NT2/D1 (cell line): ENCODE data around the gene IFNG-AS1.

ENCODE experiments used
- DNase-seq: peaks from one replicate; pipeline ENCODE4 v3.0.0-alpha.2; 2011; ENCODE audit warnings: low read depth, low spot score
- H3K27me3 ChIP-seq: 2 replicates; pipeline ENCODE4 v1.6.0; 2011; ENCODE audit warnings: mild to moderate bottlenecking; ENCODE audit not compliant: insufficient read length, insufficient read depth
- H3K36me3 ChIP-seq: 2 replicates; pipeline ENCODE4 v1.6.1; 2011; ENCODE audit warnings: mild to moderate bottlenecking, low read length, mixed read lengths; ENCODE audit not compliant: insufficient read depth, insufficient read length
- H3K4me1 ChIP-seq: 2 replicates; pipeline ENCODE4 v1.5.1; 2011; ENCODE audit not compliant: insufficient read depth, insufficient read length
- H3K4me3 ChIP-seq: 2 replicates; pipeline ENCODE4 v1.5.1; 2011; ENCODE audit warnings: low read depth; ENCODE audit not compliant: insufficient read length
- H3K9ac ChIP-seq: 2 replicates; pipeline ENCODE4 v1.6.0; 2011; ENCODE audit warnings: low read depth; ENCODE audit not compliant: insufficient read length
- H3K9me3 ChIP-seq: 2 replicates; pipeline ENCODE4 v1.5.1; 2011; ENCODE audit warnings: mild to moderate bottlenecking, low read length; ENCODE audit not compliant: insufficient read depth
- SUZ12 ChIP-seq: IDR thresholded peaks from 2 replicates; pipeline ENCODE4 v1.6.1; 2011; ENCODE audit not compliant: insufficient read length, insufficient read depth; ENCODE audit errors: extremely low read depth
- YY1 ChIP-seq: IDR thresholded peaks from 2 replicates; pipeline ENCODE4 v1.6.1; 2011; ENCODE audit not compliant: insufficient read length, insufficient read depth
- ZNF274 ChIP-seq: IDR thresholded peaks from 2 replicates; pipeline ENCODE4 v1.6.1; 2011; ENCODE audit warnings: mild to moderate bottlenecking, low read depth, low read length

Gene IFNG-AS1

DNA sequence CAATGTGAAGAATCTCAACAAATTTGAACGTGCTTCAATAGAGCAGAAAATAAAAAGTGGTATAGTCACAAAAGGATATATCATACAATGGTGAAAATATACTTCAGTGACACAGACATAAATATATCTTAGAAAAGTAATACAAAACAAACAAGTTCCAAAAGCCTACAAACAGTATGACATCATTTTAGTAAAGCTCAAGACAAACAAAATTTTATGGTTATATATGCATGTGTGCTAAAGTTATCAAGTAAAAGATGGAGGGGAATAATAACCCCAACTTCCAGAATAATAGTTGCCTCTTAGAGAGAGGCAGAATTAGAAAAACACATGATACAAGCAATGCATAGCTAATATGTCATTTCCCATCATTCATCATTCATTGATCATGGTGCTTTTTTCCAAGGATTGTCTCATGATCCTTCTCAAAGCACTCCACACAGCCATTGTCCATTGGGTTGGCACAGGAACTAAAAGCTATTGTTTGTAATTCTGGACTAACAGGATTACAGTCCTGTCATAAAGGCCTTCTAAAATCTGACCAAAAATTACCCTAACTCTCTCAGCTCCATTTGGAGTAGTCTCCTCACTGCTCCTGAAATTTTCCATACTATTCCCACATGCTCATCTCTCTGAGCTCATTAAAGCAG is 59.5 kb downstream of the IFNG-AS1 start:
- no peaks in the 10 kb centered on the region for H3K9me3 ChIP-seq
- no peak overlapping the region for H3K9ac ChIP-seq
- H3K27me3 ChIP-seq, result no peaks in the 10 kb centered on the region
- H3K4me3 ChIP-seq, result no peak overlapping the region
- H3K4me1 ChIP-seq, result no peaks in the 10 kb centered on the region
- no peaks in the 10 kb centered on the region for H3K36me3 ChIP-seq
- TF ChIP-seq SUZ12, result no peak
- TF ChIP-seq YY1, result no peak
- no peak for TF ChIP-seq ZNF274
- no peak for DNase-seq

DNA sequence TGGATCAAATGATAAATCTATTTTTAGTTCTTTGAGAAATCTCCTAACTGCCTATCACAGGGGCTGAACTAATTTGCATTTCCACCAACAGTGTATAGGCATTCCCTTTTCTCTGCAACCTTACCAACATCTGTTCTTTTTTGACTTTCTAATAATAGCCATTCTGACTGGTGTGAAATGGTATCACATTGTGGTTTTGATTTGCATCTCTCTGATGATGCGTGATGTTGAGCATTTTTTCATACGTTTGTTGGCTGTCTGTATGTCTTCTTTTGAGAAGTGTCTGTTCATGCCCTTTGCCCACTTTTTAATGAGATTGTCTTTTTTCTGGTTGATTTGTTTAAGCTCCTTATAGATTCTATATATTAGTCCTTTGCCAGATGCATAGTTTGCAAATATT is 67.1 kb downstream of the IFNG-AS1 start:
- H3K9ac ChIP-seq, result no peak overlapping the region
- TF ChIP-seq ZNF274 (no peak), YY1 (no peak), SUZ12 (no peak)
- H3K9me3 ChIP-seq, result no peaks in the 10 kb centered on the region; the same call in 1 of the 2 replicates
- H3K36me3 ChIP-seq, result no peaks in the 10 kb centered on the region
- DNase-seq, result no peak
- H3K4me3 ChIP-seq, result no peak overlapping the region
- no peaks in the 10 kb centered on the region for H3K4me1 ChIP-seq
- H3K27me3 ChIP-seq, result no peaks in the 10 kb centered on the region

DNA sequence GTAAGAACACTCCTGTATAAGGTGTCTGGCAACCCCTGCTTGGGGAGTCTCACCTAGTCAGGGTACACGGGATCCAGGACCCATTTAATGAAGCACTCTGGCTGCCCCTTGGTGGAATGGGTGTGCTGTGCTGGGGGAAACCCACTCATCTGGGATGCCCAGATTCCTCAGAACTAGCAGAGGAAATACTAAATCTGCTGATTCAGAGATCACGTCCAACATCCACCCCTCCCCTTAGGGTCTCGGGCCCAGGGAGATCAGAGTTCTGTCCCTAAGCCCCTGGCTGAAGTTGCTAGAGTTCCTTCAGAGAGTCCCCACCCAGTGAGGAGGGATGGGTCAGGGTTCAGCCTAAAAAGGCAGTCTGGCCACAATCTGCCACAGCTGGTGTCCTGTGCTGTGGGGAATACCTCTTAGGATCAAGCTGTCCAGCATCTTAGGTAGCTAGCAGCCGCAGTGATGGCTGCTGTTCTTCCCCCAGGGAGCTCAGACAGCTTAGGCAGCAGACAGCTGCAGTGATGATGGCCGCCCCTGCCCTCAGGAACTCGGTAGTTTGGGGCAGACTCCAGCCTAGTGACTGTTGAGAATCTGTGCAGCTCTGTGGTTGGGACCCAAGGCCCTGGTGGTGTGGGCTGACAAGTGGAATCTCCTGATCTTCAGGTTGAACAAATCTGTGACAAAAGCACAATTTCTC is 74.8 kb downstream of the IFNG-AS1 start:
- TF ChIP-seq YY1 (no peak), SUZ12 (no peak), ZNF274 (no peak)
- H3K36me3 ChIP-seq, result no peaks in the 10 kb centered on the region
- no peak overlapping the region for H3K4me3 ChIP-seq
- no peaks in the 10 kb centered on the region for H3K4me1 ChIP-seq
- no peak for DNase-seq
- H3K27me3 ChIP-seq, result no peaks in the 10 kb centered on the region
- no peak overlapping the region for H3K9ac ChIP-seq
- H3K9me3 ChIP-seq, result peaks cover 22% of the 10 kb centered on the region

DNA sequence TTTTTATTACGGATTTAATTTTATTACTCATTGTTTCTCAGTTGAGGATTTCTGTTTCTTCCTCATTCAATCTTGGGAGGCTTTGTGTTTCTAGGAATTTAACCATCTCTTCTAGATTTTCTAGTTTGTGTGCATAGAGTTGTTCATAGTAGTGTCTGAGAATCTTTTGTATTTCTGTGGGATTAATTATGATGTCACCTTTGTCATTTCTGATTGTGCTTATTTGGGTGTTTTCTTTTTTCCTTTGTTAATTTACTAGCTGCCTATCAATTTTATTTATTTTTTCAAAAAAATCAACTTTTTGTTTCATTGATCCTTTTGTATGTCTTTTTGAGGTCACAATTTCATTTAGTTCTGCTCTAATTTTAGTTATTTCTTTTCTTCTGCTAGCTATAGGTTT is 75.9 kb downstream of the IFNG-AS1 start:
- H3K27me3 ChIP-seq, result no peaks in the 10 kb centered on the region
- no peaks in the 10 kb centered on the region for H3K4me1 ChIP-seq
- H3K9me3 ChIP-seq, result peaks cover 22% of the 10 kb centered on the region
- no peak overlapping the region for H3K4me3 ChIP-seq
- H3K36me3 ChIP-seq, result no peaks in the 10 kb centered on the region
- H3K9ac ChIP-seq, result no peak overlapping the region
- no peak for TF ChIP-seq SUZ12
- TF ChIP-seq YY1, result no peak
- TF ChIP-seq ZNF274, result no peak
- DNase-seq, result no peak

DNA sequence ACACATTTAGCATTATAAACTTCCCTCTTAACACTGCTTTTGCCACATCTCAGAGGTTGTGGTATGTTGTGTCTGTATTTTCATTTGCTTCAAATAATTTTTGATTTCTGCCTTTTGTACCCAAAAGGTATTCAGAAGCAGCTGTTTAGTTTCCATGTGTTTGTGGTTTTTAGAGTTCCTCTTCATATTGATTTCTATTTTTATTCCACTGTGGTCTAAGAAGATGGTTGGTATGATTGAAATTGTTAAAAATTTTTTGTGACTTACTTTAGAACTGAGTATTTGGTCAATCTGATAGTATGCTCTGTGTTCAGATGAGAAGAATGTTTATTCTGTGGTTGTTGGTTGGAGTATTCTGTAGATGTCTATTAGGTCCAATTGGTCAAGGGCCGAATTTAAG is 76.4 kb downstream of the IFNG-AS1 start:
- no peaks in the 10 kb centered on the region for H3K27me3 ChIP-seq
- no peak for DNase-seq
- H3K4me1 ChIP-seq, result no peaks in the 10 kb centered on the region
- H3K9ac ChIP-seq, result no peak overlapping the region
- no peak for TF ChIP-seq SUZ12
- TF ChIP-seq YY1, result no peak
- no peak for TF ChIP-seq ZNF274
- H3K4me3 ChIP-seq, result no peak overlapping the region
- H3K36me3 ChIP-seq, result no peaks in the 10 kb centered on the region
- H3K9me3 ChIP-seq, result peaks cover 22% of the 10 kb centered on the region

DNA sequence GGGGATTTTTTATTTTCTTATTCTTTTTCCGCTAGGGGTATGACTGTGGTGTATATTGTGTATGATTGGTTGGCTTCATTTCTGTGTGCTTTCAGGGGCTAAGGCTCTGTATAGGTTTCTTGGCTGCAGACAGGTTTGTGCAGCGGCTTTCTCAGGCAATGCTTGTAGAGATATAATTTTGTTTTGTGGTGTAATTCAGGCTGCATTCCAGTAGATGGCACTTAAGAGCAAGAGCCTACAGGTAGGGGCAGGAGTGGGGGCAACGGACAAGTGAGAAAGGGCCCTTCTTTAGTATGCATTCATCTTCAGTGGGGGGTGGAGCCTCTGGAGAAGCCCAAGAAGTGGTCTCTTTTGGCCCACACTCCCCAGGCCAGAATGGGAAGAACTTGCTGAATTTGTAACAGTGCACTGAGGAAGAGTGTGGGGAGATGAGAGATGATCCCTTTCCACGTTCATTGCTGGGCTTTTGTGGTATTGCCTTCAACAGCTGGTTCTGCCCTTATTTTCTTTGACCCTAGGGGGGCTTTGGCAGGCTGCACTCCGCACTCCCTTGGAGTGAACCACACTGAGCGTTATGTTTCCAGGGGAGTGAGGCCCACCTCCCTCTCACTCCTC is 78.6 kb downstream of the IFNG-AS1 start:
- no peak for DNase-seq
- TF ChIP-seq YY1 (no peak), ZNF274 (no peak), SUZ12 (no peak)
- H3K27me3 ChIP-seq, result no peaks in the 10 kb centered on the region
- H3K4me1 ChIP-seq, result no peaks in the 10 kb centered on the region
- H3K9ac ChIP-seq, result no peak overlapping the region
- H3K4me3 ChIP-seq, result no peak overlapping the region
- peaks cover 22% of the 10 kb centered on the region for H3K9me3 ChIP-seq
- no peaks in the 10 kb centered on the region for H3K36me3 ChIP-seq

DNA sequence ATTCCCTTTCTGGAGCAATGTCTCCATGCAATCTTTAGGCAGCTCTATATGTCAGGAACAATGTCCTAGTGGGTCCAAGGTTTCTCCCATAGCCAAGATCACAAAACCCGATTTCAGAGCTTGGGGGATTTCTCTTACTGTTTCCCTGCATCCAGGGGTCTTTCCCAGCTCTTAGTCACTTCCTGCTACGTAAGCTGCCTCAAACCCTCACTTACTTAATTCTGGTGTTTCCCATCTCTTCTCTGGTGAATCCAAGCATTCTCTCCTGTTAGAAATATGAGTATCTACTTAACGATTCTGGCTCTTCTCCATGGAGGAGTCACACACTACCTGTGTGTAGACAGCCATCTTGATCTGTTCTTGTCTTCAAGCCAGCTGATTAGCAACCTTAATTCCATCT is 80.0 kb downstream of the IFNG-AS1 start:
- DNase-seq, result no peak
- no peak overlapping the region for H3K4me3 ChIP-seq
- H3K4me1 ChIP-seq, result no peaks in the 10 kb centered on the region
- no peaks in the 10 kb centered on the region for H3K27me3 ChIP-seq
- no peaks in the 10 kb centered on the region for H3K36me3 ChIP-seq
- H3K9ac ChIP-seq, result no peak overlapping the region
- TF ChIP-seq ZNF274 (no peak), SUZ12 (no peak), YY1 (no peak)
- peaks cover 22% of the 10 kb centered on the region for H3K9me3 ChIP-seq
